ENCODE results near the gene FXYD6.

DNA sequence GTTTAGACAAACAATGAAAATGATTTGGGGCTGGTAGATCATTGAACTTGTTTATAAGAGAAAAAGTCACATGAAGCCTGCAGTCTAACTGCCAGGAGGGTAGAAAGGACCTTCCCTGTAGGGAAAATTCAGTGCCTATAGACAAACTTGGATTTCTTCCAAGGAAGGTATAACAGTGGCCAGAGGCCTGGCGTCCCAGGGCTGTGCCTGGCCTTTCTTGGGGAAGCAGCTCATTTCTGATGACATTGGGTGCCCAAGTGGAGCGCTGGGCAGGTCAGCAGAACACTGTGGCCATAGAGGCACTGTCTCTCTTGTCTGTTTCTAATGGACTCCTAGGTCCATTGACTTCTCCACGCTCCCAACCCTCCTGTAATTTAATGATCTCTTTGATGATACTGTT lies 6.6 kb upstream of the FXYD6 start:
- TF ChIP-seq SPI1 (IDR thresholded peaks at IDR 0.05; ENCODE audit: borderline replicate concordance, low read depth) (no peak), POLR2AphosphoS5 (IDR thresholded peaks at IDR 0.05; ENCODE audit: low read depth) (no peak), GABPA (IDR thresholded peaks at IDR 0.05; ENCODE audit: low read depth) (no peak)
- TF ChIP-seq, protein P1, sequence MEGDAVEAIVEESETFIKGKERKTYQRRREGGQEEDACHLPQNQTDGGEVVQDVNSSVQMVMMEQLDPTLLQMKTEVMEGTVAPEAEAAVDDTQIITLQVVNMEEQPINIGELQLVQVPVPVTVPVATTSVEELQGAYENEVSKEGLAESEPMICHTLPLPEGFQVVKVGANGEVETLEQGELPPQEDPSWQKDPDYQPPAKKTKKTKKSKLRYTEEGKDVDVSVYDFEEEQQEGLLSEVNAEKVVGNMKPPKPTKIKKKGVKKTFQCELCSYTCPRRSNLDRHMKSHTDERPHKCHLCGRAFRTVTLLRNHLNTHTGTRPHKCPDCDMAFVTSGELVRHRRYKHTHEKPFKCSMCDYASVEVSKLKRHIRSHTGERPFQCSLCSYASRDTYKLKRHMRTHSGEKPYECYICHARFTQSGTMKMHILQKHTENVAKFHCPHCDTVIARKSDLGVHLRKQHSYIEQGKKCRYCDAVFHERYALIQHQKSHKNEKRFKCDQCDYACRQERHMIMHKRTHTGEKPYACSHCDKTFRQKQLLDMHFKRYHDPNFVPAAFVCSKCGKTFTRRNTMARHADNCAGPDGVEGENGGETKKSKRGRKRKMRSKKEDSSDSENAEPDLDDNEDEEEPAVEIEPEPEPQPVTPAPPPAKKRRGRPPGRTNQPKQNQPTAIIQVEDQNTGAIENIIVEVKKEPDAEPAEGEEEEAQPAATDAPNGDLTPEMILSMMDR (IDR thresholded peaks at IDR 0.05; ENCODE audit: insufficient read depth, low read length), result no peak
